ENCODE measurements around the gene C7orf57. TPM values are rescaled to one million over a fixed set of nuclear protein-coding genes. Genes with fewer than 3 reads are reported as not detected.

Gene C7orf57
- total RNA-seq, 1 experiment from 2014 or later: 0.90 TPM

DNA sequence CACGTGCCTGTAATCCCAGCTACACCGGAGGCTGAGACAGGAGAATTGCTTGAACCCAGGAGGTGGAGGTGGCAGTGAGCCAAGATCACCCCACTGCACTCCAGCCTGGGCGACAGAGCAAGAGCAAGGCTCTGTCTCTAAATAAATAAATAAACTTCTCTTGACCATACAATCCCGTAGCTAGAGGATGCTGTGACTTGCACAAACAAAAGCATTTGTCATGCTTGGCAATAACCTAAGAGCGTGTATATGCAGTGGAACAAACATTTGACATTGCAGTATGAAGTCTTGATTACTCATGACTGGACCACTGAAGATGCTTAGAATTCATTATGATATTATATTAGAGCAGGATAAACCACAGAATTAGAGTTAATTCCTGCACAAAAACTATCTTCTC, 1.4 kb upstream of the C7orf57 start:
- POLR2A ChIA-PET: no interaction called here
- ATAC-seq (no peak), DNase-seq (ENCODE audit: low spot score) (no peak)
- H3K27ac Mint-ChIP-seq: no peak overlapping the region
- peaks cover 51% of the 10 kb centered on the region for H3K27me3 Mint-ChIP-seq (ENCODE audit: low read depth)
- H3K4me3 Mint-ChIP-seq: no peak overlapping the region
- no peaks in the 10 kb centered on the region for H3K9me3 Mint-ChIP-seq
- no peaks in the 10 kb centered on the region for H3K36me3 Mint-ChIP-seq
- peaks cover 23% of the 10 kb centered on the region for H3K4me1 Mint-ChIP-seq
- TF ChIP-seq, protein P1, sequence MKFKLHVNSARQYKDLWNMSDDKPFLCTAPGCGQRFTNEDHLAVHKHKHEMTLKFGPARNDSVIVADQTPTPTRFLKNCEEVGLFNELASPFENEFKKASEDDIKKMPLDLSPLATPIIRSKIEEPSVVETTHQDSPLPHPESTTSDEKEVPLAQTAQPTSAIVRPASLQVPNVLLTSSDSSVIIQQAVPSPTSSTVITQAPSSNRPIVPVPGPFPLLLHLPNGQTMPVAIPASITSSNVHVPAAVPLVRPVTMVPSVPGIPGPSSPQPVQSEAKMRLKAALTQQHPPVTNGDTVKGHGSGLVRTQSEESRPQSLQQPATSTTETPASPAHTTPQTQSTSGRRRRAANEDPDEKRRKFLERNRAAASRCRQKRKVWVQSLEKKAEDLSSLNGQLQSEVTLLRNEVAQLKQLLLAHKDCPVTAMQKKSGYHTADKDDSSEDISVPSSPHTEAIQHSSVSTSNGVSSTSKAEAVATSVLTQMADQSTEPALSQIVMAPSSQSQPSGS (CRISPR knock-in tag; IDR thresholded peaks at IDR 0.05; ENCODE audit: borderline replicate concordance, low read depth): no peak
- TF ChIP-seq ELF4 (CRISPR knock-in tag; IDR thresholded peaks at IDR 0.05; ENCODE audit: low read depth): no peak
- no peak for TF ChIP-seq ZBTB21 (CRISPR knock-in tag; IDR thresholded peaks at IDR 0.05; ENCODE audit: borderline replicate concordance)
- TF ChIP-seq, protein P2, sequence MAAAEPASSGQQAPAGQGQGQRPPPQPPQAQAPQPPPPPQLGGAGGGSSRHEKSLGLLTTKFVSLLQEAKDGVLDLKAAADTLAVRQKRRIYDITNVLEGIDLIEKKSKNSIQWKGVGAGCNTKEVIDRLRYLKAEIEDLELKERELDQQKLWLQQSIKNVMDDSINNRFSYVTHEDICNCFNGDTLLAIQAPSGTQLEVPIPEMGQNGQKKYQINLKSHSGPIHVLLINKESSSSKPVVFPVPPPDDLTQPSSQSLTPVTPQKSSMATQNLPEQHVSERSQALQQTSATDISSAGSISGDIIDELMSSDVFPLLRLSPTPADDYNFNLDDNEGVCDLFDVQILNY (CRISPR knock-in tag; IDR thresholded peaks at IDR 0.05): no peak
- TF ChIP-seq ZNF416 (CRISPR knock-in tag; IDR thresholded peaks at IDR 0.05): no peak
- CTCF ChIA-PET: no interaction called here

DNA sequence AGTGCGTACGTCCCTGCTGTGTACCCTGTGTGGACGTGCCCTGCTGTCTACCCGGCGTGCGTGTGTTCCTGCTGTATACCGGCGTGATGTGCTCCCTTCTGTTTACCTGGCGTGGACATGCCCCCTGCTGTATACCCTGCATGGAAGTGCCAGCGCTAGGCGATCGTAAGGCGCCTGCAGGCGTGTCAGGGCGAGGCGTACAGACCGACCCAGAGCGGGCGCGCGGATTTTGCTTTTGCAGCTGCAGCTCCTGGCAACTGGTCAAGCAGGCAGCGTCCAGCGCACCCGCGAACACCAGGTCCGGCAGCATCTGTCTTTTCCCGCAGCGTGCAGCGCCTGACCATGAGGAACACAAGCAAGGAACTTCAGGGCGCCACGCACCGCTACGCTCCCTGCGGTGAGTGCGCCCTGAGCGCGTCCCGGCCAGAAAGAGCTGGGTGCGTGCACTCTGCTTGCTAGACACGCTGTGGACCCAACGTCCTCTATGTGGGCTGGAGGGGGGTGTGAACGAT, 680 bp downstream of the C7orf57 start:
- Mint-ChIP-seq H3K9me3 (no peaks in the 10 kb centered on the region), H3K4me1 (peaks cover 44% of the 10 kb centered on the region), H3K27ac (no peak overlapping the region), H3K27me3 (ENCODE audit: low read depth) (peaks cover 51% of the 10 kb centered on the region), H3K36me3 (no peaks in the 10 kb centered on the region), H3K4me3 (peak overlapping the region; percentile 83)
- POLR2A ChIA-PET: interaction anchor here (1.6 kb wide), 1 partner anchor 53 kb away, joined by 7 read pairs; the partner anchor contains the start of gene UPP1
- DNase-seq (ENCODE audit: low spot score) (peak; percentile 33), ATAC-seq (peak; percentile 7)
- TF ChIP-seq, protein P3, sequence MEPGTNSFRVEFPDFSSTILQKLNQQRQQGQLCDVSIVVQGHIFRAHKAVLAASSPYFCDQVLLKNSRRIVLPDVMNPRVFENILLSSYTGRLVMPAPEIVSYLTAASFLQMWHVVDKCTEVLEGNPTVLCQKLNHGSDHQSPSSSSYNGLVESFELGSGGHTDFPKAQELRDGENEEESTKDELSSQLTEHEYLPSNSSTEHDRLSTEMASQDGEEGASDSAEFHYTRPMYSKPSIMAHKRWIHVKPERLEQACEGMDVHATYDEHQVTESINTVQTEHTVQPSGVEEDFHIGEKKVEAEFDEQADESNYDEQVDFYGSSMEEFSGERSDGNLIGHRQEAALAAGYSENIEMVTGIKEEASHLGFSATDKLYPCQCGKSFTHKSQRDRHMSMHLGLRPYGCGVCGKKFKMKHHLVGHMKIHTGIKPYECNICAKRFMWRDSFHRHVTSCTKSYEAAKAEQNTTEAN (CRISPR knock-in tag; IDR thresholded peaks at IDR 0.05): no peak
- 0 out of 2 replicates have a peak, but pooled peaks have one; percentile 4 for TF ChIP-seq ETV6 (CRISPR knock-in tag; IDR thresholded peaks at IDR 0.05)
- CTCF ChIA-PET: interaction anchor here (0.5 kb wide), 1 partner anchor 54 kb away, joined by 4 read pairs; no protein-coding TSS in a partner anchor

DNA sequence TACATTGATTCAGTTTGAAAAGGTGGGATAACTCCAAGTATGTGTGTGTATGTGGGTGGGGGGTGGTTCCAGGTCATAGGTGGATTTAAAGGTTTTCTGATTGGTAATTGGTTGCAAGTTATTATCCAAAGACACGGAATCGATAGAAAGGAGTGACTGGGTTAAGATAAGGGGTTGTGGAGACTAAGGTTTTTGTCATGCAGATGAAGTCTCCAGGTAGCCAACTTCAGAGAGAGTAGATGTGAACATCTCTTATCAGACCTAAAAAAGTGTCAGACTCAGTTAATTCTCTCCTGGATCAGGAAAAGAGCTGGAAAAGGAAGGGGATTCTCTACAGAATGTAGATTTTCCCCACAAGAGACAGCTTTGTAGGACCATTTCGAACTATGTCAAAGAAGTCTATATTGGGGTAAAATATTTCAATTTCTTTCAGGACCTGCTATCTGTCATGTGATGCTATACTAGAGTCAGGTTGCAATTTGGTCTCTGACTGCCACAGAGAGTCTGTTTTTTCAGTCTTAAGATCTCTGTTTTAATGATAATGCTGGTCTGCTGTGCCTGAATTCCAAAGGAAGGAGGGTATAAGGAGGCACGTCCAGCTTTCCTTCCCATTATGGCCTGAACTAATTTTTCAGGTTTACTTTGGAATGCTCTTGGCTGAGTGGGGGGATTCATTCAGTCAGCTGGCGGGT, 3.6 kb downstream of the C7orf57 start:
- peak; percentile 18 for ATAC-seq
- Mint-ChIP-seq H3K4me3 (peak overlapping the region; percentile 51), H3K27ac (peak overlapping the region; percentile 90), H3K27me3 (ENCODE audit: low read depth) (peaks cover 36% of the 10 kb centered on the region), H3K36me3 (no peaks in the 10 kb centered on the region), H3K9me3 (no peaks in the 10 kb centered on the region), H3K4me1 (peaks cover 65% of the 10 kb centered on the region)
- ChIA-PET POLR2A (interaction anchor here (0.6 to 1.1 kb wide), 2 partner anchors 8 to 50 kb away, joined by 3 to 6 read pairs; partner anchors contain the start of gene UPP1), CTCF (interaction anchor here (0.7 kb wide), 1 partner anchor 26 kb away, joined by 5 read pairs; no protein-coding TSS in a partner anchor)
- DNase-seq (ENCODE audit: low spot score): no peak
- TF ChIP-seq, protein P4, sequence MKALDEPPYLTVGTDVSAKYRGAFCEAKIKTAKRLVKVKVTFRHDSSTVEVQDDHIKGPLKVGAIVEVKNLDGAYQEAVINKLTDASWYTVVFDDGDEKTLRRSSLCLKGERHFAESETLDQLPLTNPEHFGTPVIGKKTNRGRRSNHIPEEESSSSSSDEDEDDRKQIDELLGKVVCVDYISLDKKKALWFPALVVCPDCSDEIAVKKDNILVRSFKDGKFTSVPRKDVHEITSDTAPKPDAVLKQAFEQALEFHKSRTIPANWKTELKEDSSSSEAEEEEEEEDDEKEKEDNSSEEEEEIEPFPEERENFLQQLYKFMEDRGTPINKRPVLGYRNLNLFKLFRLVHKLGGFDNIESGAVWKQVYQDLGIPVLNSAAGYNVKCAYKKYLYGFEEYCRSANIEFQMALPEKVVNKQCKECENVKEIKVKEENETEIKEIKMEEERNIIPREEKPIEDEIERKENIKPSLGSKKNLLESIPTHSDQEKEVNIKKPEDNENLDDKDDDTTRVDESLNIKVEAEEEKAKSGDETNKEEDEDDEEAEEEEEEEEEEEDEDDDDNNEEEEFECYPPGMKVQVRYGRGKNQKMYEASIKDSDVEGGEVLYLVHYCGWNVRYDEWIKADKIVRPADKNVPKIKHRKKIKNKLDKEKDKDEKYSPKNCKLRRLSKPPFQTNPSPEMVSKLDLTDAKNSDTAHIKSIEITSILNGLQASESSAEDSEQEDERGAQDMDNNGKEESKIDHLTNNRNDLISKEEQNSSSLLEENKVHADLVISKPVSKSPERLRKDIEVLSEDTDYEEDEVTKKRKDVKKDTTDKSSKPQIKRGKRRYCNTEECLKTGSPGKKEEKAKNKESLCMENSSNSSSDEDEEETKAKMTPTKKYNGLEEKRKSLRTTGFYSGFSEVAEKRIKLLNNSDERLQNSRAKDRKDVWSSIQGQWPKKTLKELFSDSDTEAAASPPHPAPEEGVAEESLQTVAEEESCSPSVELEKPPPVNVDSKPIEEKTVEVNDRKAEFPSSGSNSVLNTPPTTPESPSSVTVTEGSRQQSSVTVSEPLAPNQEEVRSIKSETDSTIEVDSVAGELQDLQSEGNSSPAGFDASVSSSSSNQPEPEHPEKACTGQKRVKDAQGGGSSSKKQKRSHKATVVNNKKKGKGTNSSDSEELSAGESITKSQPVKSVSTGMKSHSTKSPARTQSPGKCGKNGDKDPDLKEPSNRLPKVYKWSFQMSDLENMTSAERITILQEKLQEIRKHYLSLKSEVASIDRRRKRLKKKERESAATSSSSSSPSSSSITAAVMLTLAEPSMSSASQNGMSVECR (CRISPR knock-in tag; IDR thresholded peaks at IDR 0.05; ENCODE audit: borderline replicate concordance): no peak
- TF ChIP-seq, protein P5, sequence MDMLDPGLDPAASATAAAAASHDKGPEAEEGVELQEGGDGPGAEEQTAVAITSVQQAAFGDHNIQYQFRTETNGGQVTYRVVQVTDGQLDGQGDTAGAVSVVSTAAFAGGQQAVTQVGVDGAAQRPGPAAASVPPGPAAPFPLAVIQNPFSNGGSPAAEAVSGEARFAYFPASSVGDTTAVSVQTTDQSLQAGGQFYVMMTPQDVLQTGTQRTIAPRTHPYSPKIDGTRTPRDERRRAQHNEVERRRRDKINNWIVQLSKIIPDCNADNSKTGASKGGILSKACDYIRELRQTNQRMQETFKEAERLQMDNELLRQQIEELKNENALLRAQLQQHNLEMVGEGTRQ (CRISPR knock-in tag; IDR thresholded peaks at IDR 0.05): peak; percentile 80
- TF ChIP-seq, protein P6, sequence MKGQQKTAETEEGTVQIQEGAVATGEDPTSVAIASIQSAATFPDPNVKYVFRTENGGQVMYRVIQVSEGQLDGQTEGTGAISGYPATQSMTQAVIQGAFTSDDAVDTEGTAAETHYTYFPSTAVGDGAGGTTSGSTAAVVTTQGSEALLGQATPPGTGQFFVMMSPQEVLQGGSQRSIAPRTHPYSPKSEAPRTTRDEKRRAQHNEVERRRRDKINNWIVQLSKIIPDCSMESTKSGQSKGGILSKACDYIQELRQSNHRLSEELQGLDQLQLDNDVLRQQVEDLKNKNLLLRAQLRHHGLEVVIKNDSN (CRISPR knock-in tag; IDR thresholded peaks at IDR 0.05): peak; percentile 65; the same call in 1 of the 2 replicates

Data from WTC11 (cell line).